ENCODE measurements around the gene PDAP1. TPM values are rescaled to one million over a fixed set of nuclear protein-coding genes. Genes with fewer than 3 reads are reported as not detected.

The PDAP1 gene
- total and polyA plus RNA-seq, 2 of the 13 experiments (the other 11 are each of a cell fraction or from before 2014, with no cell fraction given): 13.0 to 100 TPM

GRCh38 chr7:99386584-99387238 is 21.7 kb downstream of the PDAP1 start (continued):
- TF ChIP-seq, protein P1, sequence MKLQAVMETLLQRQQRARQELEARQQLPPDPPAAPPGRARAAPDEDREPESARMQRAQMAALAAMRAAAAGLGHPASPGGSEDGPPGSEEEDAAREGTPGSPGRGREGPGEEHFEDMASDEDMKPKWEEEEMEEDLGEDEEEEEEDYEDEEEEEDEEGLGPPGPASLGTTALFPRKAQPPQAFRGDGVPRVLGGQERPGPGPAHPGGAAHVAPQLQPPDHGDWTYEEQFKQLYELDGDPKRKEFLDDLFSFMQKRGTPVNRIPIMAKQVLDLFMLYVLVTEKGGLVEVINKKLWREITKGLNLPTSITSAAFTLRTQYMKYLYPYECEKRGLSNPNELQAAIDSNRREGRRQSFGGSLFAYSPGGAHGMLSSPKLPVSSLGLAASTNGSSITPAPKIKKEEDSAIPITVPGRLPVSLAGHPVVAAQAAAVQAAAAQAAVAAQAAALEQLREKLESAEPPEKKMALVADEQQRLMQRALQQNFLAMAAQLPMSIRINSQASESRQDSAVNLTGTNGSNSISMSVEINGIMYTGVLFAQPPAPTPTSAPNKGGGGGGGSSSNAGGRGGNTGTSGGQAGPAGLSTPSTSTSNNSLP (IDR thresholded peaks at IDR 0.05; ENCODE audit: low read depth, low read length): no peak
- TF ChIP-seq RAD21 (CRISPR knock-in tag; IDR thresholded peaks at IDR 0.05) (peak; percentile 77), NFKBIZ (CRISPR knock-in tag; IDR thresholded peaks at IDR 0.05) (no peak), ZNF451 (CRISPR knock-in tag; IDR thresholded peaks at IDR 0.05) (no peak), ZNF33A (CRISPR knock-in tag; IDR thresholded peaks at IDR 0.05; ENCODE audit: borderline replicate concordance) (no peak), PPARG (CRISPR knock-in tag; conservative IDR thresholded peaks at IDR 0.05) (no peak), ZNF251 (CRISPR knock-in tag; IDR thresholded peaks at IDR 0.05) (no peak), ZNF253 (CRISPR knock-in tag; IDR thresholded peaks at IDR 0.05; ENCODE audit: borderline replicate concordance) (no peak), ZNF207 (IDR thresholded peaks at IDR 0.05; ENCODE audit: borderline replicate concordance) (no peak), ZNF687 (CRISPR knock-in tag; IDR thresholded peaks at IDR 0.05) (no peak; the same call in 1 of the 2 replicates), DNMT1 (CRISPR knock-in tag; IDR thresholded peaks at IDR 0.05) (no peak), NFRKB (IDR thresholded peaks at IDR 0.05) (no peak), ZNF234 (CRISPR knock-in tag; conservative IDR thresholded peaks at IDR 0.05) (no peak), ZMYM3 (CRISPR knock-in tag; IDR thresholded peaks at IDR 0.05) (peak; percentile 77; the same call in 1 of the 2 replicates), RARG (CRISPR knock-in tag; IDR thresholded peaks at IDR 0.05; ENCODE audit: low read depth) (no peak), SIX4 (CRISPR knock-in tag; IDR thresholded peaks at IDR 0.05) (no peak), JUN (CRISPR knock-in tag; IDR thresholded peaks at IDR 0.05) (no peak), MIXL1 (CRISPR knock-in tag; IDR thresholded peaks at IDR 0.05) (0 out of 2 replicates have a peak, but pooled peaks have one; percentile 15), SALL1 (CRISPR knock-in tag; IDR thresholded peaks at IDR 0.05) (peak; percentile 16; the same call in 1 of the 2 replicates)
- TF ChIP-seq, protein P2, sequence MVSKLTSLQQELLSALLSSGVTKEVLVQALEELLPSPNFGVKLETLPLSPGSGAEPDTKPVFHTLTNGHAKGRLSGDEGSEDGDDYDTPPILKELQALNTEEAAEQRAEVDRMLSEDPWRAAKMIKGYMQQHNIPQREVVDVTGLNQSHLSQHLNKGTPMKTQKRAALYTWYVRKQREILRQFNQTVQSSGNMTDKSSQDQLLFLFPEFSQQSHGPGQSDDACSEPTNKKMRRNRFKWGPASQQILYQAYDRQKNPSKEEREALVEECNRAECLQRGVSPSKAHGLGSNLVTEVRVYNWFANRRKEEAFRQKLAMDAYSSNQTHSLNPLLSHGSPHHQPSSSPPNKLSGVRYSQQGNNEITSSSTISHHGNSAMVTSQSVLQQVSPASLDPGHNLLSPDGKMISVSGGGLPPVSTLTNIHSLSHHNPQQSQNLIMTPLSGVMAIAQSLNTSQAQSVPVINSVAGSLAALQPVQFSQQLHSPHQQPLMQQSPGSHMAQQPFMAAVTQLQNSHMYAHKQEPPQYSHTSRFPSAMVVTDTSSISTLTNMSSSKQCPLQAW (CRISPR knock-in tag; IDR thresholded peaks at IDR 0.05): 0 out of 2 replicates have a peak, but pooled peaks have one; percentile 35
